NCI-H226 (cell line): ENCODE data around the gene DCT.

Source experiments
- DNase-seq: peaks from one replicate; pipeline ENCODE4 v3.0.0-alpha.2; 2015

DCT gene

GRCh38 chr13:94390881-94391280 is 88.6 kb downstream of the DCT start:
- no peak for DNase-seq

- DNase-seq, result peak; percentile 5
Observed at GRCh38 chr13:94389604-94390351, 89.7 kb downstream of the DCT start.

GRCh38 chr13:94387047-94387446 is 92.4 kb downstream of the DCT start:
- DNase-seq, result no peak
